Activated T-cell treated with anti-CD3 and anti-CD28 coated beads for 24 hours (primary cell): ENCODE data around the gene B4GALNT1.
"Not testable (repeated sequence)": the region's sequence is repeated elsewhere in the genome, so short reads cannot be mapped to it uniquely, and the experiment has no call there.

ENCODE experiments used
- DNase-seq: peaks from one replicate; pipeline ENCODE4 v3.0.0-alpha.2; 2020; ENCODE audit warnings: low read depth

B4GALNT1 gene

DNA sequence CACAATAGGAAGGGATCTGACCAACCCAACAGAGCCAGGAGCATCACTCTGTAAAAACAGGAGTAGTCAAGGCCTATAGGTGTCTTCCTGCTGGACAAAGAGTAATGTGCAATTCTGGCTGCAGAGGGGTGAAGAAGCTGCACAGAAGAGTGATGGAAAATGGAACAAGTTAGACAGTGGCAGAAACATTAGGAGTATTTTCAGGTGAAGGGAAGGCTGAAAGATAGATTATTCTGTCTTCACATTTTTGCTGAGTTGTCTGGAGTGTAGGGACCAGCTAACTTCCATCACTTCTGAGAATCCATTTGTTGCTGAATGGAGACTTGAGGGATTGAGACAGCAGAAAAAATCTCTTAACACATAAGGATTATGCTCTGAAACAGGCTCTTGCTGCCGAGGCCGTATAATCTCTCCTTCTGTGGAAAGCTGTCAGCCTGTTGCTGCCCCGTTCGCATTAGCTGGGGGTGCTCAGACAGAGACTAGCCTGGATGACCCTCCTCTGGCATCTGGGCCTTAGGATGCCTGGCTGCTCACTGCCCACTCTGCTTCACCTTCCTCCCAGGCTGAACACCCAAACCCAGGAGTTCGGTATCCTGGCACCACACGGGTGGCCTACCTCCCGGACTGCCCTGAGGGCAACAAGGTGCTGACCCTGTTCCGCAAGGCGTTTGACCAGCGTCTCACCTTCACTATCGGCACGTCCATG is 24.9 kb downstream of the B4GALNT1 start:
- no peak for DNase-seq

DNA sequence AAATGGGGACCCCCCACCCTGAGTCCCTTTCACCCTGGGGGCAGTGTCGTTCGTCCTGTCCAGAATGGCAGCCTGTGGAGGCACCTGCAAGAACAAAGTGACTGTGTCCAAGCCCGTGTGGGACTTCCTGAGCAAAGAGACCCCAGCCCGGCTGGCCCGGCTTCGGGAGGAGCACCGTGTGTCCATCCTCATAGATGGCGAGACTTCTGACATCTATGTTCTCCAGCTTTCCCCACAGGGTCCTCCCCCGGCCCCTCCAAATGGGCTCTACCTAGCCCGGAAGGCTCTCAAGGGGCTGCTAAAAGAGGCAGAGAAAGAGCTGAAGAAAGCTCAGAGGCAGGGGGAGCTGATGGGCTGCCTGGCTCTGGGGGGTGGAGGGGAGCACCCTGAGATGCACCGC is 26.2 kb downstream of the B4GALNT1 start:
- DNase-seq = no peak

DNA sequence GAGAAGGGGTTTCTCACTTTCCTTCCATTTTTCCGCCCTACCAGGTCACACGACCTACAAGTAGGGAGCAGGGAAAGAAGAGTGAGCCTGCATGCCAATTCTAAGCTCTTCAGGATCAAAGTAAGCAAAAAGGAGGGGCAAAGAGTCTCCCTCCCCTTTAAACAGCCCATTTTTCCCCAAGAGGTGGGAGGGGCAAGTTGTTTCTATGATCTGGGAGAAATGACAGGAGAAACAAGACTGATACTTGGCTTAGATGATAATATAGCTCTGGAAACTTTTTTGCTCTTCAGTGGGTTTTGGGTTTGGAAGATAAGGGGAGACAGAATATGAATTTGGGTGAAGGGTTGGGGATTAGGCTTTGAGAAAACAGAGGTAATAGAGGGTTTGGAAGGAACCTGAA is 26.6 kb downstream of the B4GALNT1 start:
- DNase-seq = no peak

DNA sequence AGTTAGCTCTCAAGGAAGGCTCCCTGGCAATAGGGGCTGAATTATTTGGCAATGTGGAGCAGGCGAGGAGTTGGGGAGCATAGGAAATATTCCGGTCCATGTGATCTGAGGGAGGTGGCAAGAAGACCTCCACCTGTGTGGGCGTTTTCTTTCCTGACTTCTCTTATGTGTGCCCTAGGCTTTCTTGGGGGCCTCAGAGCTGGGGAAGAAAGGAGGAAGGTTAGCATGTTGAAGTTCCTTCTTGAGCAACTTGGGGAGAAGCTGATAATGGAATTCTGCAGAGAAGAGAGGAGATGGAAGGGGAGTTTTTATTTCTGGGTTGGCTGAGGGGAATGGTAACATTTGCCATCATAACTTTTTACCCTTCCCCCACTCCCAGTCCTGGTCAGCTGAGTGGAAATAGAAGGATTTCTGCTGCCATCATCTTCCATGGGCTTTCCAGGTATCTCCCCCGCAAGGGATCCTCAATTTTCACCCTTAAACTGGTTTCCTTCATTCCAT is 27.1 kb downstream of the B4GALNT1 start:
- DNase-seq = no peak

DNA sequence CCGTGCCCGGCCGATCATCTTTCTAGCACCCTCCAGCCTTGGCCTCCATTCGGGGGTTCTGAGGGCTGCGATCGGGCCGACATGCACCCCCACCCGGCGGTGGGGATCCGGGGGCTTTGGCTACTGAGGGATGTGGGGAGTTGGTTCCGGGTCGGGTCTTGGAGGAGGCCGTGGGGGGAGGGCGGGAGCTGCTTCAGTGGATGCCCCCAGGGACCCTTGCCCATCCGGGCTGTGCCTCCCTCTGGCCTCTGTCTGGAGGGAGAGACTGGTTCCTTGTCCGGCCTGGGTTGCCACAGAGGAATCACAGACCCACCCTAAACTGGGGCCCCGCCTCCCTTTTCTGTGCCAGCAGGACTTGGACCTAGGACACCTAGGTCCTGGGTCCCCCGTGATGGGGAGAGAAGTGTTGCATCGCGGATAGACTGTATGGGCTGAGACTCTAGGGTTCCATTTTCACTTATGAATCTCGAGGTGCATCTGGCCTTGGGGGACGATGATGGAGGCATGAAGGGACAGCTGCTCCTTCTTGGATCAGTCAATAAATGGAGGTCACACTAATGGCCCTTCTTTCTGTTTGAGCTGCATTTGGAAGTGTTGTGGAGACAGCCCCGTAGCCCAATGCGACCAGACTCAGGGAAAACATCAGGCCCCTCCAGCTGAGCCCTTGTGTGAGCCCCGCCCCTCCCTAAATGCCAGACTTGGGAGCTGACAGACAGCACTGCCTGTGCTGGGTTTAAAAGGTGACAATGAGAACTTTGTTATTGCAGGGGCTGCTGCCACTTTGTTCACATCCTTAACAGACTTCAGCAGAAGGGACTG is 27.8 kb downstream of the B4GALNT1 start:
- DNase-seq = no peak

DNA sequence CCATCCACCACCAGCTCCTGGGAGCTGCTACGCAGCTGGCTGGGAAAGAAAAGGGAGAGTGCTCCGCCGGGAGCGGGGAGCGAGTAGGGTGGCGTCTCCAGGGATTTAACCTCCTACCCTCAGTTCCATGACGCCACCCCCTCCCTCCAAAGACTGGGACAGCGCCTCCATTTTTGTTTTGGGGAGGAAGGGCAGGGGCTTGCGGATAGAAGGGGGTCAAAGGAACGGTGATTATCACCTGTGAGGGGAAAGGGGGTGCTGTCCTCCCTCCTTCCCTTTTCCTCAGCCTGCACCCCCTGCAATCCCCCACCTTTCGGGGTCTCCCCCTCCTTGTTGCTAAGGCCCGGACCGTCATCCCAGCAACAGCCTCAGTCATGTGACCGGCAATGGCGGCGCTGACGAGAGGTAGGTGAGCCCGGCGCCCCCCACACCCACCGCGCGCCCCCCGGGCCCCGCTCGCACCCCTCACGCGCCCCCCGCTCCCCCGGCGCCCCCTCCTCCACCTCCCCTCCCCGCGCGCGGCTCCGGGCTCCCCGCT is 28.5 kb downstream of the B4GALNT1 start, which contains the start of gene DTX3:
Gene DTX3 (plus strand): TSS at position 371 of the 538 bp plus-strand sequence. CDS start 1,694 bp downstream, outside the sequence.
- DNase-seq = no peak

DNA sequence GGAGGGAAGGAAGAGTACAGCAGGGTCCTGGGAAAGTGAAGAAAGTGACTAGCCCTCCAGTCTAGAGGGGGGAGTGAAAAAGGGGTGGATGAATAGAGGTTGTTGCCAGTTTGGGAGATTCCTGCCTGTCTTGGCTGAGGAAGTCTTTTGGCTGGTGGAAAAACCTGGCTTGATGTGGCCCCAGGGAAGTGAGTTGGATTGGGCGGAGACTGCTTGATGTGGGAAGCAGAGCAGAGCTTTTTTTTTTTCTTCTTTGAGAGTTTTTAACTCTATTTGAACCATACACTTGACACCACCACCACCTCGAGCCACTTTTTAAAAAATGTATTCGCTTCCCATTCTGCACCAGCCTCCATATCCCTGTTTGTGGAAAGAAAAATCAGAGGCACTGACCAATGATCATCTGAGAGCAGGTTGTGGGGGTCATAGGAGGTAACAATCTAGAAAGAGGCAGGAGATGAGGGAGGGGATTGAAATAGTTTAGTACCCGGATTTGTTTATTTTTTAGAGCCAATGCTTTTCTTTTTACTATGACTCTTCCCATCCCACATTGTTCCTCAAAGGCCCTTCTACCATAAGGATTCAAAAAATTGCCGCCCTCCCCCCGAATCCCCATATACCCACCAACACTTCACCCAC is 29.1 kb downstream of the B4GALNT1 start:
- DNase-seq = no peak

DNA sequence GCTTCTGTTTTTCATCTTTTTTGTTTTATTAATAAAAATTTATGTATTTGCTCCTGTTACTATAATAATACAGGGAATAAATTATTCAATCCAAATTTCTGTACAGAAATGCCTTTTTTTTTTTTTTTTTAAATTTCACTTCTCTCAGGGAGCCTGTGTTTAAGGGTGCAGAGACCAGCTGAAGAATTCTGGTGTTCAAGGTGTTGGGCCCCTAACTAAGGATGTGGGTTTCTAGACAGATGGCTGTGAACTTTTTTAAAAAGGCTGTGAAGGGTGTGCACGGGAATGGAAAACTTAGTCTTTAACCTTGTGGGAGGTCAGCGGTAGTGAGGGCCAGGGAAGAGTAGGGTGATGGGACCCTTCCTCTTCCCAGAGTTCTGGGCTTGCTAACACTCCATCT is 29.7 kb downstream of the B4GALNT1 start:
- no peak for DNase-seq

DNA sequence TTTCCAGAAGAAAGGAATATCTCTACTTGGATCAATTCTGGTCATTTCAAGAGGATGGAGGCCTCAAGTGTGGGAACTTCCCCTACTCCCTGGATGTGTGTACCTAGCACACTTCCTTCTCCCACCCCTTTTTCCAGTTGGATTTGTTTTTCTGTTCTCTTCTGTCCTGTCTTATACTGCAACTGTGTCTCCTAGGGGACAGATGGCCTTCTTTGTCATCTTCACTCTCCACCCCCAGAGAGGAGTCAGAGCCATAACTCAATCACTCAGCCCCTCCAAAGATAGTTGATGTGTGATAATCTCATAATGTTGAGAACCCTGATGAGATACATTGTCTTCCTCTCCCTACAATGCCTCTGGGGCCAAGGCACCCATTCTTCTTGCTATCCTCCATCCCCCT is 30.5 kb downstream of the B4GALNT1 start:
- DNase-seq = no peak

DNA sequence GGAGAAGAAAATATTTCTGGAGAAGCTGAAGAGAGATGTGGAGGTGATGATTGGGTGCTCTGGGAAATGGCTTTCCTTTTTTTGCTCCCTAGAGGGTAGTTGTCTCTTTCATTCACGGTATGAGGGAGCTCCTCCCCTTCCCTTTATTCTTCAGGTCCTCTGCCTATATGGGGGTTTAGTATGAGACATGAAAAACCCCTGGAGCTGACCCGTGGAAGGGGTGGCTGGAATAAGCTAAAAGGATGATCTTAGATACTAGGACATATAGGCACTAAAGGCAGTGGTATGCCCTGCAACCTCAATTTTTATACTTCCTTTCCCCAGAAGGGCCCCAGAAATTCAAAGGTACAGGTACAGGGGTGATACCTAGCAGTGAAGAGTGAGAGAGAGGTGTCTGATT is 32.6 kb downstream of the B4GALNT1 start:
- no peak for DNase-seq

DNA sequence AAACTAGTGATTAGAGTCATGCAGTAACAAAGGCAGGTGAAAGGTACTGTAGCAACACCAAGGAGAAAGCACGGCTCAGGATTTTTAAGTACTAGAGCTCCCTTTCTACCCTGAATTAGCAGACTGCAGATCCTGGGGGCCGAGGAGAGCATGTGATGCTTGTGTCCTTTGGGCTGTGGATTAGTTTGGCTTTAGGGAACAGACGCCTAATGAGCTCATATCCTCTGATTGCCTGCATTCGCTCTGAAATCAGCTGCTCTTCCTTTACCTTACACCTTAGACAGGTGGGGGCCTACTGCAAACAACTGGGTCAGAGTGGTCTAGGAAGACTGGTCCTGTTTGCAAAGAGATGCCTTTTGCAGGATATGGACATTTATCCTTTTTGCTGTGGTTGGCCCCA is 39.8 kb downstream of the B4GALNT1 start:
- no peak for DNase-seq

DNA sequence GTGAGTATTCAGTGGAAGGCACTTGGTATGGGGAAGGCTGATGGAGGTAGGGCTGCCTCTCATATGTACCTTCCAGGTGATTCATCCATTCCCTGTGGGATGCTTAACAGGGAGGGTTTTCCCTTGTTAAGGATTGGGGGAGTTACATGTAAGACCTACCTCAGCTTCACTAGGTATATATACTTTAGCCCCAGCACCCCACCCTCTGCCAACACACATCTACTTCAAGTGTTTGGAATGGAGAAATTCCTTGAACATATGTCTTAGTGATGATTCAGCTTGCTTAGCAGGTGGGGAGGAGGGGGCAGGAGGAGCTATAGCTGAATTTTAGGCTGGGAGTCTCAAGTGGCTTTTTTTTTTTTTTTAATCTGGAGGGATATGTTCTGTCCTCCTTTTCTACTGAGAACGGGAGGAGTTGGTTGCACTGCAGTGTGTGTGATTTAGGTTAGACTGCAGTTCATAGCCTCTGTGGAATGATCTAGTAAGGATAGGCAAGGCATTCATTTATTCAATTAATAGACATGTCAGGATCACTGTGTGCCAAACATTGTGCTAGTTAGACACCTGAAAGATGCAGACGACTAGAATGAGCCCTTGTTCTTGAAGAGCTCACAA is 40.3 kb downstream of the B4GALNT1 start:
- DNase-seq = no peak

DNA sequence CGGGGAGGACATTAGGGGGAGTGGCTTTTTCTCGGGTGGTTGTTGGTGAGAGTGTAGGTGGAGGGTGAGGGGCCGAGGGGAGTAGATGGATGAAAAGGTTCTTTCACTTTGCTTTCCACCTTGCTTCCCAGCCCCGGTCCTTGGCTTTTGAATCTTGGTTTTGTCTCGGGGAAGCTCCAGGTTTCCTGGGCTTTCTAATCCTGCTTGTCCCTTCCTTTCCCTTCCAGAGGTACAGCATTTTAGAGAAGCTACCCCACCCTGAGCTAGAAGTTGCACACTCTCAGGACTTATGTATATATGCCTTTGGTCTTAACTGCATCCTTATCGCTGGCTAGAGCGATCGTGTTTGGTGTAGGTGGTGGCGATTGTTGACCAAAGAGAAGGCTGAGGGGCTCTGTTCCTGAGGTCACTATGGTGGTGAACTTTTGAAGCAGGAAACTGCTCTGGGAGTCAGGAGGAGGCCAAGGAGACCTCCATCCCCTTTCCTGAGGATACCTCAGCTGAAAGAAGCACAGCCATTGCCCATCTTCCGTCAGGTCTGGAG is 41.1 kb downstream of the B4GALNT1 start:
- DNase-seq = no peak

DNA sequence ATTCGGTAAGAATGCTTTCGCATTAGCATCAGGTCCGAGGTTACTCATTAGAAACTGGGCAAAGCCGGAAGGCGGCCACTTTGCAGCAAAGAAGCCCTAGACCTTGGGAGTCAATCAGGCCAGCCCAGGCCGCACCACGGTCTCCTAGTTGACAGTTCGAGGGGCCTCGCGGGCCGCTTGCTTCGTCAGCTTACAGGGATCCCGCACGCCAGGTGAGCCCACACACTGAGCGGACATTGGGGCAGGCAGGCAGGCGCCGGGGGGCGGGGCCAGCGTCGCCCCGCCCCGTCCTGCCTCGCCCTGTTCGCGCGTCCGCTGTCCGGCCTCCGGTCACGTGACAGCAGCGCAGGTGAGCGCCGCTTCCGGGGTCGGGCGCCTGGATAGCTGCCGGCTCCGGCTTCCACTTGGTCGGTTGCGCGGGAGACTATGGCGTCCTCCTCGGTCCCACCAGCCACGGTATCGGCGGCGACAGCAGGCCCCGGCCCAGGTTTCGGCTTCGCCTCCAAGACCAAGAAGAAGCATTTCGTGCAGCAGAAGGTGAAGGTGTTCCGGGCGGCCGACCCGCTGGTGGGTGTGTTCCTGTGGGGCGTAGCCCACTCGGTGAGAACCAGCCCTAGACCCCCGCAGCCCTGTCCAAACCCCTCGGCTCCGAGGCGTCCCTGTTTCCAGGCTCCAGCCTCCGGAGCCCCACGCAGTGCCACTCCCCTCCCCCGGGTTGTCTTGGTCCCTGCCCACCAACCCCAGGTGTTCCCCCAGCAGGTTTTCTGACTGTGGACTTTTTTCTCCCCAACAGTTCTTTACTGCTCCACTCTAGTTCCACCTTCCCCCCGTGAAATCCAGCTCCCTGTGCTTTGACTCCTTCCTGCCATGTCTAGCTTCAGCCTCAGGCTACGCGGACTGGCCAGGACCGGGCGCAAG is 41.9 kb downstream of the B4GALNT1 start, which contains the start of gene PIP4K2C:
Gene PIP4K2C (plus strand): TSS at position 329 of the 918 bp plus-strand sequence. CDS start 98 bp downstream, at position 427.
- peak; percentile 73 for DNase-seq

DNA sequence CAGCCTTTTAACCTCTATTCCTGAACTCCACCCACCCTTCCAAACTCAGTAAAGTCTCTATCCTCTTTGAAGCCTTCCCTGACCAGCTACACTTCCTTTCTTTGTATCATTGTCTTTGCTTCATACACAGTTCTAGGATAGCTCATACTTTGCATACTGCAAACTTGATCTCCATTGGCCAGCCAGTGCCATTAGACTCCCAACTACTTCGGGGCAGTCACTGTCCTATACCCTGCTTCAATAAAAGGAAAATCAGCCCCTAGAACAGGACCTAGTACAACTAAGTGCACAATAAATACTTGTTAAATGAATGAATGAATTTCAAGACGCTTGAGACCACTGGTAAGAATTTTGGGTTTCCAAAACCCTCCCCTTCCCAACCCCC is 42.5 kb downstream of the B4GALNT1 start:
- DNase-seq = no peak

DNA sequence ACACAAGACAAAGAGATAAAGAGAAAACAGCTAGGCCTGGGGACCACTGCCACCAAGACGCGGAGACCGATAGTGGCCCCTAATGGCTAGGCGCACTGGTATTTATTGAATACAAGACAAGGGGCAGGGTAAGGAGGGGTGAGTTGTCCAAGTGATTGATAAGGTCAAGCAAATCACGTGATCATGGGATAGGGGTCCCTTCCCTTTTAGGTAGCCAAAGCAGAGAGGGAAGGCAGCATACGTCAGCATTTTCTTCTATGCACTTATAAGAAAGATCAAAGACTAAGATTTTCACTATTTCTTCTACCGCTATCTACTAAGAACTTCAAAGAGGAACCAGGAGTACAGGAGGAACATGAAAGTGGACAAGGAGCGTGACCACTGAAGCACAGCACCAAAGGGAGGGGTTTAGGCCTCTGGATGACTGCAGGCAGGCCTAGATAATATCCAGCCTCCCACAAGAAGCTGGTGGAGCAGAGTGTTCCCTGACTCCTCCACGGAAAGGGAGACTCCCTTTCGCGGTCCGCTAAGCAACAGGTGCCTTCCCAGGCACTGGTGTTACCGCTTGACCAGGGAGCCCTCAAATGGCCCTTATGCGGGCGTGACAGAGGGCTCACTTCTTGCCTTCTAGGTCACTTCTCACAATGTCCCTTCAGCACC is 43.9 kb downstream of the B4GALNT1 start:
- not testable (repeated sequence) for DNase-seq

DNA sequence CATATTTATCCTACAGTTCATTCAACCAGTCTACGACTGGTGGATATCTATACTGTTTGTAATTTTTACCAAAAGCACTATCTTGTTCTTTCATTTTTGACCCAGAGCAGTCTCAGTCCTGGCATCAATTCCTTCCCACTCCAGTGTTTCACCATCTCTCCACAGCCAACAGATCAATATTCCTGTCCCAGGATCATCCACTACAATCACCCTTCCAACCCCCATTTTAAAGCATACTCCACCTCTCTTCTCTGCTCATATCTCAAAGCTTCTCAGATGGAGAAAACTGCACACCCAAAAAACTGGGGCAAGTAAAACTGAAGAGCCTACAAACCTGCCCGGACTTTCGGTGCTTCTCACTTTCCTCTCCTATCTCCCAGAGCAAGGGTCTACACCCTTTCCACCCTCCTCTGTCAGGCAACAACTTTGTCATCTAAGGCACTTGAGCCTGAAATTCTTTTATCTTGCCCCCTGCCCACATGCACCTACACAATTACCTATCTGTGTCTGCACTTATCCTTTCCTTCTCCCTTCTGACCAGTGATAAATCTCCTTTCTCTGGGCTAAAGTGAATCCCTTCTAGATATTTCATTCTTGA is 46.1 kb downstream of the B4GALNT1 start:
- DNase-seq = no peak

DNA sequence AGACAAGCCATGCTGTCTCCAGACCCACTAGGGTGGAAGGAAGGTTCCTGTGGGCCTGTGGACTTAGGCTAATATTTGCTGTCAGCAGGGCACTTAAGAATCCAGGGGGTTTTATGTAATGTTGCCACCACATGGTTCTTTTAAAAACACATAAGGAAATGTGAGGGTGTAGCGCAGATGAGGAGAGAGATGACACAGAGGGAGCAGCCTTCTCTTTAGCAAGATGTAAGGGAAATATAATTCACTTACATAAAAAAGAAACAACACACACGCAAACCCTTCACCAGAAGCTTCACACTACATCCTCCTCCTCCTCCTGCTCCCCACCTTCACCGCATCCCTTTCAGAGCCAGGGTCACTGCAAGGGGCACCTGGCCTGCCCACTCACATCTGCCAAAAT is 46.9 kb downstream of the B4GALNT1 start:
- no peak for DNase-seq

DNA sequence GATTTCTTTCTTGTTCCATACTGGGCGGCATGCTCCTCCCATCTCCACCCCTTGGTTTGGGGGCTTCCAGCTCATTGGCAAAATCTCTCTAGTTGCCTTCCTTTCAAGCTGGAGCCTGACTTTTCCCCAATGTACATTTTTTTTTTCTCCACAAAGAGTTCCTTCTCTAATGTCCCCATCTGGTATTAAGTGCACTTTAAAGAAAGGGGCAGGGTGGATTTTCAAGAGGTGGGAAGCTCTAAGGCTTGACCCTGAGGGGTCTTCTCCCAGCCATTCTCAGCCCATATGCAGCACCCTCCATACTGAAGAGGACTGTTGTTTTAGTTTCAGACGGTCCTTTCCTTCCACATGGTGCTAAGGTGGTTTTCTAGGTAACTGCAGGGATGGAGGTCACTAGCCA is 47.8 kb downstream of the B4GALNT1 start:
- no peak for DNase-seq

DNA sequence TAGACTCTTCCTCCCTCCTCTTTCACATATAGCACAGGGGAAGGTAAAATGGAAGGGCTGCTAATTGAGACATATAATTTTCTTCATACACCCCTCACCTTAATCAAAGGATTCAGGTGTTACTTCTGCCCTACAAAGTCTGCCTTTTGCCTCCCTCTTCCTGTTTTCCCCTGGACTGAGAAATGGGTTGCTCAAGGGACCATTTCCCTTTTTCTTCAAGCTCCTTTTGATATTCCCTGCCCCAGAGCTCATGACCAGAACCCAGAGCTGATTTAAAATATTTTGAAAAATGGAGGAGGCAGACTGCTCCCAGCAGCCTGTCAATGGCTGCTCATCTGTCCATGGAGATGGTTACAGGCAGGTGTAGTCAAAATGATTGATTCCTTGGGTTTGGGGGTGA is 48.3 kb downstream of the B4GALNT1 start:
- no peak for DNase-seq
